SK-N-SH treated with all-trans-retinoic acid at 6 μM for 48 hours (cell line): ENCODE results near the gene WARS2.

Experiments used
- BACH2 ChIP-seq: fragments of 250-450 bp; sonication (Bioruptor Pico); IDR thresholded peaks from 2 replicates; pipeline ENCODE4 v1.9.0; 2021; ENCODE audit warnings: mild to moderate bottlenecking, borderline replicate concordance
- CSRNP3 ChIP-seq: fragments of 250-450 bp; sonication (Bioruptor Pico); IDR thresholded peaks from 2 replicates; pipeline ENCODE4 v1.5.1; 2021; ENCODE audit warnings: mild to moderate bottlenecking, moderate library complexity
- ESRRG ChIP-seq: fragments of 250-450 bp; sonication (Bioruptor Pico); IDR thresholded peaks from 2 replicates; pipeline ENCODE4 v1.6.1; 2021; ENCODE audit warnings: mild to moderate bottlenecking
- ISL1 ChIP-seq: fragments of 250-450 bp; sonication (Bioruptor Pico); IDR thresholded peaks from 2 replicates; pipeline ENCODE4 v2.1.2; 2022; ENCODE audit warnings: mild to moderate bottlenecking, moderate library complexity
- OSR1 ChIP-seq: fragments of 250-450 bp; sonication (Bioruptor Pico); IDR thresholded peaks from 2 replicates; pipeline ENCODE4 v1.8.0; 2022; ENCODE audit warnings: moderate library complexity, mild to moderate bottlenecking, inconsistent platforms
- PATZ1 ChIP-seq: fragments of 250-450 bp; sonication (Bioruptor Pico); IDR thresholded peaks from 2 replicates; pipeline ENCODE4 v1.8.0; 2020; ENCODE audit warnings: mild to moderate bottlenecking, moderate library complexity, borderline replicate concordance
- PPARA ChIP-seq: fragments of 250-450 bp; sonication (Bioruptor Pico); IDR thresholded peaks from 2 replicates; pipeline ENCODE4 v1.5.0; 2020; ENCODE audit warnings: mild to moderate bottlenecking, borderline replicate concordance
- RARB ChIP-seq: fragments of 250-450 bp; sonication (Bioruptor Pico); IDR thresholded peaks from 2 replicates; pipeline ENCODE4 v1.8.0; 2021; ENCODE audit warnings: mild to moderate bottlenecking, moderate library complexity
- SNAI2 ChIP-seq: fragments of 250-450 bp; sonication (Bioruptor Pico); IDR thresholded peaks from 2 replicates; pipeline ENCODE4 v1.5.0; 2020; ENCODE audit warnings: mild to moderate bottlenecking, moderate library complexity
- TSHZ2 ChIP-seq: fragments of 250-450 bp; sonication (Bioruptor Pico); IDR thresholded peaks from 2 replicates; pipeline ENCODE4 v1.5.0; 2020; ENCODE audit warnings: mild to moderate bottlenecking, moderate library complexity
- ZFP3 ChIP-seq: fragments of 250-450 bp; sonication (Bioruptor Pico); IDR thresholded peaks from 2 replicates; pipeline ENCODE4 v1.5.0; 2020; ENCODE audit warnings: mild to moderate bottlenecking, moderate library complexity

- TF ChIP-seq PPARA (CRISPR knock-in tag) = no peak
- TF ChIP-seq ESRRG (CRISPR knock-in tag) = no peak
- TF ChIP-seq SNAI2 (CRISPR knock-in tag) = no peak
- TF ChIP-seq RARB (CRISPR knock-in tag) = no peak
- TF ChIP-seq PATZ1 (CRISPR knock-in tag) = no peak
- TF ChIP-seq TSHZ2 = no peak
- no peak for TF ChIP-seq ISL1 (CRISPR knock-in tag)
- TF ChIP-seq OSR1 = no peak
- TF ChIP-seq ZFP3 (CRISPR knock-in tag) = no peak
- TF ChIP-seq BACH2 (CRISPR knock-in tag) = no peak
- no peak for TF ChIP-seq CSRNP3 (CRISPR knock-in tag)
Measured at GRCh38 chr1:119080586-119080985, 59.9 kb downstream of the WARS2 start.
